ENCODE data around the gene EREG.

Gene EREG

GRCh38 chr4:74365761-74366160, 816 bp downstream of the EREG start:
- H3K18ac ChIP-seq (ENCODE audit: low read depth in 1 of 2, low read length in 2 of 2) = peak overlapping the region in 1 of 2 experiments; percentile 80
- peak; percentile 28 for DNase-seq
- no peak overlapping the region for H3K23ac ChIP-seq (ENCODE audit: low read length in 2 of 2)
- 16% methylated on average over 9 of the region's 11 CpGs for WGBS
- no peak overlapping the region for H2BK120ac ChIP-seq (ENCODE audit: low read depth, low read length)
- no peaks in the 10 kb centered on the region for H3K9me3 ChIP-seq (ENCODE audit: control insufficient read depth, low read length)
- no peak overlapping the region for H3K4ac ChIP-seq (ENCODE audit: low read depth in 1 of 2, low read length in 2 of 2)
- H3K4me2 ChIP-seq (ENCODE audit: low read length, poor library complexity, severe bottlenecking) = peak overlapping the region; percentile 66
- H3K14ac ChIP-seq (ENCODE audit: low read length in 2 of 2) = no peak overlapping the region
- no peak overlapping the region for H4K8ac ChIP-seq (ENCODE audit: low read length)
- H2AK5ac ChIP-seq (ENCODE audit: low read length, severe bottlenecking) = no peak overlapping the region
- peak overlapping the region; percentile 51 for H2AFZ ChIP-seq (ENCODE audit: low read depth, low read length)
- H3K9ac ChIP-seq (ENCODE audit: low read length) = peak overlapping the region; percentile 79
- H4K91ac ChIP-seq (ENCODE audit: low read length) = peak overlapping the region; percentile 75
- H3K4me3 ChIP-seq (ENCODE audit: insufficient read depth in 1 of 2, low read depth in 1 of 2, low read length in 2 of 2) = peak overlapping the region in 1 of 2 experiments; percentile 85
- no peaks in the 10 kb centered on the region for H3K36me3 ChIP-seq (ENCODE audit: control insufficient read depth in 1 of 2, insufficient read depth in 2 of 2, low read depth in 1 of 2, low read length in 2 of 2)
- peaks cover 0 to 4% of the 10 kb centered on the region in 2 experiments for H3K27me3 ChIP-seq (ENCODE audit: control insufficient read depth in 1 of 2, insufficient read depth in 1 of 2, low read length in 2 of 2)
- H3K27ac ChIP-seq (ENCODE audit: low read length, poor library complexity, severe bottlenecking) = no peak overlapping the region
- no peaks in the 10 kb centered on the region for H3K79me1 ChIP-seq (replicated peaks; ENCODE audit: low read length, poor library complexity, severe bottlenecking)
- H2BK12ac ChIP-seq (ENCODE audit: low read length in 2 of 2) = peak overlapping the region in 1 of 2 experiments; percentile 54
- H3K4me1 ChIP-seq (ENCODE audit: control insufficient read depth, insufficient read depth, low read depth, low read length) = peaks cover 10% of the 10 kb centered on the region
- H2BK15ac ChIP-seq (ENCODE audit: low read depth, poor library complexity, severe bottlenecking) = no peak overlapping the region
- H2BK5ac ChIP-seq (ENCODE audit: low read depth, low read length, poor library complexity, severe bottlenecking) = no peak overlapping the region

GRCh38 chr4:74366367-74366911, 1.5 kb downstream of the EREG start:
- peak; percentile 41 for DNase-seq
- no peak overlapping the region for H3K14ac ChIP-seq (ENCODE audit: low read length in 2 of 2)

GRCh38 chr4:74367656-74368290, 2.8 kb downstream of the EREG start:
- Histone ChIP-seq H3K4me1 (ENCODE audit: control insufficient read depth, insufficient read depth, low read depth, low read length) (peaks cover 10% of the 10 kb centered on the region), H2BK120ac (ENCODE audit: low read depth, low read length) (no peak overlapping the region), H2AFZ (ENCODE audit: low read depth, low read length) (no peak overlapping the region), H3K4me2 (ENCODE audit: low read length, poor library complexity, severe bottlenecking) (no peak overlapping the region), H2BK5ac (ENCODE audit: low read depth, low read length, poor library complexity, severe bottlenecking) (no peak overlapping the region), H4K8ac (ENCODE audit: low read length) (no peak overlapping the region), H3K27me3 (ENCODE audit: control insufficient read depth in 1 of 2, insufficient read depth in 1 of 2, low read length in 2 of 2) (peaks cover 0 to 4% of the 10 kb centered on the region in 2 experiments), H3K14ac (ENCODE audit: low read length in 2 of 2) (no peak overlapping the region), H2AK5ac (ENCODE audit: low read length, severe bottlenecking) (no peak overlapping the region), H3K23ac (ENCODE audit: low read length in 2 of 2) (no peak overlapping the region), H3K9ac (ENCODE audit: low read length) (no peak overlapping the region), H3K79me1 (replicated peaks; ENCODE audit: low read length, poor library complexity, severe bottlenecking) (no peaks in the 10 kb centered on the region), H3K4ac (ENCODE audit: low read depth in 1 of 2, low read length in 2 of 2) (no peak overlapping the region), H3K36me3 (ENCODE audit: control insufficient read depth in 1 of 2, insufficient read depth in 2 of 2, low read depth in 1 of 2, low read length in 2 of 2) (no peaks in the 10 kb centered on the region), H2BK12ac (ENCODE audit: low read length in 2 of 2) (no peak overlapping the region), H3K4me3 (ENCODE audit: insufficient read depth in 1 of 2, low read depth in 1 of 2, low read length in 2 of 2) (no peak overlapping the region), H3K9me3 (ENCODE audit: control insufficient read depth, low read length) (no peaks in the 10 kb centered on the region), H4K91ac (ENCODE audit: low read length) (no peak overlapping the region), H2BK15ac (ENCODE audit: low read depth, poor library complexity, severe bottlenecking) (no peak overlapping the region), H3K18ac (ENCODE audit: low read depth in 1 of 2, low read length in 2 of 2) (no peak overlapping the region), H3K27ac (ENCODE audit: low read length, poor library complexity, severe bottlenecking) (no peak overlapping the region)
- no peak for DNase-seq
- WGBS = 40% methylated on average over 1 of the region's 1 CpG

More at GRCh38 chr4:74366367-74366911, 1.5 kb downstream of the EREG start:
- no peak overlapping the region for H3K27ac ChIP-seq (ENCODE audit: low read length, poor library complexity, severe bottlenecking)
- H4K91ac ChIP-seq (ENCODE audit: low read length) = no peak overlapping the region
- 29% methylated on average over 1 of the region's 2 CpGs for WGBS
- H3K18ac ChIP-seq (ENCODE audit: low read depth in 1 of 2, low read length in 2 of 2) = no peak overlapping the region
- H3K9me3 ChIP-seq (ENCODE audit: control insufficient read depth, low read length) = no peaks in the 10 kb centered on the region
- peak overlapping the region in 1 of 2 experiments; percentile 85 for H3K4me3 ChIP-seq (ENCODE audit: insufficient read depth in 1 of 2, low read depth in 1 of 2, low read length in 2 of 2)
- no peak overlapping the region for H2BK120ac ChIP-seq (ENCODE audit: low read depth, low read length)
- H3K36me3 ChIP-seq (ENCODE audit: control insufficient read depth in 1 of 2, insufficient read depth in 2 of 2, low read depth in 1 of 2, low read length in 2 of 2) = no peaks in the 10 kb centered on the region
- no peak overlapping the region for H2AFZ ChIP-seq (ENCODE audit: low read depth, low read length)
- no peaks in the 10 kb centered on the region for H3K79me1 ChIP-seq (replicated peaks; ENCODE audit: low read length, poor library complexity, severe bottlenecking)
- H3K23ac ChIP-seq (ENCODE audit: low read length in 2 of 2) = no peak overlapping the region
- H3K9ac ChIP-seq (ENCODE audit: low read length) = peak overlapping the region; percentile 79
- no peak overlapping the region for H3K4ac ChIP-seq (ENCODE audit: low read depth in 1 of 2, low read length in 2 of 2)
- no peak overlapping the region for H2AK5ac ChIP-seq (ENCODE audit: low read length, severe bottlenecking)
- no peak overlapping the region for H4K8ac ChIP-seq (ENCODE audit: low read length)
- H3K4me2 ChIP-seq (ENCODE audit: low read length, poor library complexity, severe bottlenecking) = no peak overlapping the region
- H2BK12ac ChIP-seq (ENCODE audit: low read length in 2 of 2) = no peak overlapping the region
- H3K4me1 ChIP-seq (ENCODE audit: control insufficient read depth, insufficient read depth, low read depth, low read length) = peaks cover 10% of the 10 kb centered on the region
- H3K27me3 ChIP-seq (ENCODE audit: control insufficient read depth in 1 of 2, insufficient read depth in 1 of 2, low read length in 2 of 2) = peaks cover 0 to 4% of the 10 kb centered on the region in 2 experiments
- H2BK15ac ChIP-seq (ENCODE audit: low read depth, poor library complexity, severe bottlenecking) = no peak overlapping the region
- H2BK5ac ChIP-seq (ENCODE audit: low read depth, low read length, poor library complexity, severe bottlenecking) = no peak overlapping the region

GRCh38 chr4:74368596-74368995, 3.7 kb downstream of the EREG start:
- Histone ChIP-seq H3K4ac (ENCODE audit: low read depth in 1 of 2, low read length in 2 of 2) (no peak overlapping the region), H2AFZ (ENCODE audit: low read depth, low read length) (no peak overlapping the region), H2BK15ac (ENCODE audit: low read depth, poor library complexity, severe bottlenecking) (no peak overlapping the region), H3K14ac (ENCODE audit: low read length in 2 of 2) (no peak overlapping the region), H2AK5ac (ENCODE audit: low read length, severe bottlenecking) (no peak overlapping the region), H3K9ac (ENCODE audit: low read length) (no peak overlapping the region), H3K27me3 (ENCODE audit: control insufficient read depth in 1 of 2, insufficient read depth in 1 of 2, low read length in 2 of 2) (peaks cover 0 to 4% of the 10 kb centered on the region in 2 experiments), H2BK5ac (ENCODE audit: low read depth, low read length, poor library complexity, severe bottlenecking) (no peak overlapping the region), H3K18ac (ENCODE audit: low read depth in 1 of 2, low read length in 2 of 2) (no peak overlapping the region), H2BK12ac (ENCODE audit: low read length in 2 of 2) (no peak overlapping the region), H4K8ac (ENCODE audit: low read length) (no peak overlapping the region), H3K9me3 (ENCODE audit: control insufficient read depth, low read length) (no peaks in the 10 kb centered on the region), H3K23ac (ENCODE audit: low read length in 2 of 2) (no peak overlapping the region), H3K4me3 (ENCODE audit: insufficient read depth in 1 of 2, low read depth in 1 of 2, low read length in 2 of 2) (no peak overlapping the region), H3K79me1 (replicated peaks; ENCODE audit: low read length, poor library complexity, severe bottlenecking) (no peaks in the 10 kb centered on the region), H3K4me2 (ENCODE audit: low read length, poor library complexity, severe bottlenecking) (no peak overlapping the region), H2BK120ac (ENCODE audit: low read depth, low read length) (no peak overlapping the region), H4K91ac (ENCODE audit: low read length) (no peak overlapping the region), H3K4me1 (ENCODE audit: control insufficient read depth, insufficient read depth, low read depth, low read length) (peaks cover 10% of the 10 kb centered on the region), H3K27ac (ENCODE audit: low read length, poor library complexity, severe bottlenecking) (no peak overlapping the region), H3K36me3 (ENCODE audit: control insufficient read depth in 1 of 2, insufficient read depth in 2 of 2, low read depth in 1 of 2, low read length in 2 of 2) (no peaks in the 10 kb centered on the region)
- WGBS = 59% methylated on average over 4 of the region's 4 CpGs
- DNase-seq = no peak
